ENCODE measurements around the gene GALNTL6. TPM values are rescaled to one million over a fixed set of nuclear protein-coding genes. Genes with fewer than 3 reads are reported as not detected.
"Not testable (repeated sequence)": the region's sequence is repeated elsewhere in the genome, so short reads cannot be mapped to it uniquely, and the experiment has no call there.

Gene GALNTL6
- polyA plus RNA-seq, 1 experiment: not detected

DNA sequence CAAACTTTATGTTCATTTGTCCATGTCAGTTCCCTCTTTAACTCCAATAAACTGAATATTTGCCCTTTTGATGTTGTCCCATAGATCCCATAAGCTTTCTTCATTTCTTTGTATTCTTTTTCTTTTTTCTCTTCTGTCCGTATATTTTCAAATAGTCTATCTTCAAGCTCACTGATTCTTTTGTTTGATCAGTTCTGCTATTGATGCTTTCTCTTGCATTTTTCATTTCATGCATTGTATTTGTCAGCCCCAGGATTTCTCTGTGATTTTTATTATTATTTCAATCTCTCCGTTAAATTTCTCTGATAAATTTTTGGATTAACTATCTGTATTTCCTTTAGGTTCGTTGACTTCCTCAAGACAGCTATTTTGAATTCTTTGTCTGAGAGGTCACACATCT, 1082.5 kb downstream of the GALNTL6 start:
- Histone ChIP-seq H3K9me3 (ENCODE audit: control insufficient read depth, insufficient read depth, low read length) (peaks cover 4% of the 10 kb centered on the region; the same call in 1 of the 2 replicates), H3K27ac (ENCODE audit: low read depth, low read length) (no peak overlapping the region), H3K4me3 (ENCODE audit: low read depth, low read length) (no peak overlapping the region), H3K27me3 (ENCODE audit: control insufficient read depth, insufficient read depth, low read length) (no peaks in the 10 kb centered on the region)
- ChIA-PET CTCF (no interaction called here), POLR2A (no interaction called here)
- no peak for DNase-seq (ENCODE audit: low read depth, low spot score)
- TF ChIP-seq, protein P1, sequence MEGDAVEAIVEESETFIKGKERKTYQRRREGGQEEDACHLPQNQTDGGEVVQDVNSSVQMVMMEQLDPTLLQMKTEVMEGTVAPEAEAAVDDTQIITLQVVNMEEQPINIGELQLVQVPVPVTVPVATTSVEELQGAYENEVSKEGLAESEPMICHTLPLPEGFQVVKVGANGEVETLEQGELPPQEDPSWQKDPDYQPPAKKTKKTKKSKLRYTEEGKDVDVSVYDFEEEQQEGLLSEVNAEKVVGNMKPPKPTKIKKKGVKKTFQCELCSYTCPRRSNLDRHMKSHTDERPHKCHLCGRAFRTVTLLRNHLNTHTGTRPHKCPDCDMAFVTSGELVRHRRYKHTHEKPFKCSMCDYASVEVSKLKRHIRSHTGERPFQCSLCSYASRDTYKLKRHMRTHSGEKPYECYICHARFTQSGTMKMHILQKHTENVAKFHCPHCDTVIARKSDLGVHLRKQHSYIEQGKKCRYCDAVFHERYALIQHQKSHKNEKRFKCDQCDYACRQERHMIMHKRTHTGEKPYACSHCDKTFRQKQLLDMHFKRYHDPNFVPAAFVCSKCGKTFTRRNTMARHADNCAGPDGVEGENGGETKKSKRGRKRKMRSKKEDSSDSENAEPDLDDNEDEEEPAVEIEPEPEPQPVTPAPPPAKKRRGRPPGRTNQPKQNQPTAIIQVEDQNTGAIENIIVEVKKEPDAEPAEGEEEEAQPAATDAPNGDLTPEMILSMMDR (IDR thresholded peaks at IDR 0.05; ENCODE audit: low read depth, low read length): no peak

DNA sequence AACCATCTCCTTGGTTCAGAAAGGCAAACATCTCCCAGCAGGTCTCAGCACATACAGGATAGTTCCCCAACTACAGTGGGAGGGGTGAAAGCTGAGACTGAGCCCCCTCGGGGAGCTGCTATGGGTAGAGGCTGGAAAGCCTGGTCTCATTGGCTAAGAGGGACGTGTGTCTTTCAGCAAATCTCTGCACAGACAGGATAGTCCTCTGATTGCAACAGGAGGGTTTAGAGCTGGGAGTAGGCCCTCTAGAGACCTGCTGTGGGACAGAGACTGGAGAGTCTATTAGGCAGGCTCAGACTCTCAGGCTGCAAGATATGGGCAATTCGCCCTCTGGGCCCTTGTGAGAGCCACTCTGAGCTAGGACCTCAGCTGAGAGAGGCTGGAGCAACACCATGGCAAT, 1083.8 kb downstream of the GALNTL6 start:
- H3K9me3 ChIP-seq (ENCODE audit: control insufficient read depth, insufficient read depth, low read length): peaks cover 4% of the 10 kb centered on the region; the same call in 1 of the 2 replicates
- H3K27ac ChIP-seq (ENCODE audit: low read depth, low read length): no peak overlapping the region
- DNase-seq (ENCODE audit: low read depth, low spot score): no peak
- CTCF ChIA-PET: interaction anchor here (0.7 kb wide), 1 partner anchor 117 kb away, joined by 3 read pairs; no protein-coding TSS in a partner anchor
- POLR2A ChIA-PET: no interaction called here
- no peaks in the 10 kb centered on the region for H3K27me3 ChIP-seq (ENCODE audit: control insufficient read depth, insufficient read depth, low read length)
- TF ChIP-seq, protein P1 (IDR thresholded peaks at IDR 0.05; ENCODE audit: low read depth, low read length): no peak
- H3K4me3 ChIP-seq (ENCODE audit: low read depth, low read length): no peak overlapping the region

DNA sequence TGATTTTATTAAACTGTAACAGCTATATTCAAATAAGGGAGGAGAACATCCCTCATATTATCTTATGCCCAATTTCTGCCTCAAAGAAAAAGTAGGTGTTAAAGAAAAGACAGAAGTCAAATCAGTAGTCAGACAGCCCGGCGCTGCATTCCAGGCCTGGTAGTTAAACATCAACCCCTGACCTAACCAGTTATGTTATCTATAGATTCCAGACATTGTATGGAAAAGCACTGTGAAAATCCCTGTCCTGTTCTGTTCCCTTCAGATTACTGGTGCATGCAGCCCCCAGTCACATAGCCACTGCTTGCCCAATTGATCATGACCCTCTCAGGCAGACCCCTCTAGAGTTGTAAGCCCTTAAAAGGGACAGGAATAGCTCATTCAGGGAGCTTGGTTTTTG, 1085.5 kb downstream of the GALNTL6 start:
- ChIA-PET CTCF (no interaction called here), POLR2A (no interaction called here)
- peaks cover 4% of the 10 kb centered on the region; the same call in 1 of the 2 replicates for H3K9me3 ChIP-seq (ENCODE audit: control insufficient read depth, insufficient read depth, low read length)
- TF ChIP-seq, protein P1 (IDR thresholded peaks at IDR 0.05; ENCODE audit: low read depth, low read length): no peak
- H3K27ac ChIP-seq (ENCODE audit: low read depth, low read length): no peak overlapping the region
- H3K27me3 ChIP-seq (ENCODE audit: control insufficient read depth, insufficient read depth, low read length): no peaks in the 10 kb centered on the region
- no peak overlapping the region for H3K4me3 ChIP-seq (ENCODE audit: low read depth, low read length)
- DNase-seq (ENCODE audit: low read depth, low spot score): no peak

DNA sequence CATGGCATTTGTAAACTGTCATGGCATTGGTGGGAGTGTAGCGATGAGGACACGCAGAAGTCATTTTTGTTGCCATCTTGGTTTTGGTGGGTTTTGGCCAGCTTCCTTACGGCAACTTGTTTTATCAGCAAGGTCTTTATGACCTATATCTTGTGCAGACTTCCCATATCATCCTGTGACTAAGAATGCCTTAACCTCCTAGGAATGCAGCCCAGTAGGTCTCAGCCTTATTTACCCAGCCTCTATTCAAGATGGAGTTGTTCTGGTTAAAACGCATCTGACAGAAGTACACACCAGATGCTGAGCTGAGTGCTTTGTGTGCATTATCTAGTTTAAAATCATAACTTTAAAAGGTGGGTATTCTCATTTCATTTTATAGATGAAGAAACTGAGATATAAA, 1086.7 kb downstream of the GALNTL6 start:
- Histone ChIP-seq H3K9me3 (ENCODE audit: control insufficient read depth, insufficient read depth, low read length) (peaks cover 4% of the 10 kb centered on the region; the same call in 1 of the 2 replicates), H3K27me3 (ENCODE audit: control insufficient read depth, insufficient read depth, low read length) (no peaks in the 10 kb centered on the region), H3K4me3 (ENCODE audit: low read depth, low read length) (no peak overlapping the region), H3K27ac (ENCODE audit: low read depth, low read length) (no peak overlapping the region)
- TF ChIP-seq, protein P1 (IDR thresholded peaks at IDR 0.05; ENCODE audit: low read depth, low read length): no peak
- CTCF ChIA-PET: no interaction called here
- DNase-seq (ENCODE audit: low read depth, low spot score): no peak
- POLR2A ChIA-PET: no interaction called here

DNA sequence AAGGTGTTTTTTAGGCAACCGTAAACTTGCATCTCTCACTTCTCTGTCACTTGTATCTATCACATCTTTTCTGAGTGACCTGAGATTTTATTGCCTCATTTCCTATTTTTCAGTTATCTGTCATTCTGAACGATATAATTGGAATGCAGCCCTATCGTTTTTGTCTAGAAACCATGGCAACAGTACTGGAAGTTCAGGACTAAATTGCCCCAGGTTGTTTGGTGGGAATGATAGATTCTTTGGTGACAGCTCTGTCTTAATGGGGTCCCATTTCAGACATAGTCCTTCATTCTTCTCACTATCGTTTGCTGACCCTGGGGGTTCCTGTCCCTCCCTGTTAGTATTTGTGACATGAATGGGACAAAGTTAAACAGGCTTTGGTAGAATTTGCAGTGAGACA, 1087.7 kb downstream of the GALNTL6 start:
- Histone ChIP-seq H3K27ac (ENCODE audit: low read depth, low read length) (no peak overlapping the region), H3K27me3 (ENCODE audit: control insufficient read depth, insufficient read depth, low read length) (no peaks in the 10 kb centered on the region), H3K4me3 (ENCODE audit: low read depth, low read length) (no peak overlapping the region), H3K9me3 (ENCODE audit: control insufficient read depth, insufficient read depth, low read length) (peaks cover 4% of the 10 kb centered on the region; the same call in 1 of the 2 replicates)
- ChIA-PET POLR2A (no interaction called here), CTCF (no interaction called here)
- TF ChIP-seq, protein P1 (IDR thresholded peaks at IDR 0.05; ENCODE audit: low read depth, low read length): no peak
- no peak for DNase-seq (ENCODE audit: low read depth, low spot score)

DNA sequence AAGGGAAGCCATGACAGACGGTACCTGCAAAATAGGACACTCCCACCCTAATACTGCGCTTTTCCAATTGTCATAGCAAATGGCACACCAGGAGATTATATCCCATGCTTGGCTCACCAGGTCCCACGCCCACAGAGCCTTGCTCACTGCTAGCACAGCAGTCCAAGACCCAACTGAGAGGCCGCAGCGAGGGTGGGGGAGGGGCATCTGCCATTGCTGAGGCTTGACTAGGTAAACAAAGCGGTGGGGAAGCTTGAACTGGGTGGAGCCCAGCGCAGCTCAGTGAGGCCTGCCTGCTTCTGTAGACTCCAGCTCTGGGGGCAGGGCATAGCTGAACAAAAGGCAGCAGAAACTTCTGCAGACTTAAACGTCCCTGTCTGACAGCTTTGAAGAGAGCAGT, 1099.3 kb downstream of the GALNTL6 start:
- POLR2A ChIA-PET; H3K4me3 ChIP-seq (ENCODE audit: low read depth, low read length); H3K9me3 ChIP-seq (ENCODE audit: control insufficient read depth, insufficient read depth, low read length); DNase-seq (ENCODE audit: low read depth, low spot score); H3K27me3 ChIP-seq (ENCODE audit: control insufficient read depth, insufficient read depth, low read length); CTCF ChIA-PET; H3K27ac ChIP-seq (ENCODE audit: low read depth, low read length): not testable (repeated sequence)

DNA sequence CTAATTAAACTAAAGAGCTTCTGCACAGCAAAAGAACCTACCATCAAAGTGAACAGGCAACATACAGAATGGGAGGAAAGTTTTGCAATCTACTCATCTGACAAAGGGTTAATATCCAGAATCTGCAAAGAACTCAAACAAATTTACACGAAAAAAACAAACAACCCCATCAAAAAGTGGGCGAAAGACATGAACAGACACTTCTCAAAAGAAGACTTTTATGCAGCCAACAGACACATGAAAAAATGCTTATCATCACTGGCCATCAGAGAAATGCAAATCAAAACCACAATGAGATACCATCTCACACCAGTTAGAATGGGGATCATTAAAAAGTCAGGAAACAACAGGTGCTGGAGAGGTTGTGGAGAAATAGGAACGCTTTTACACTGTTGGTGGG, 1104.2 kb downstream of the GALNTL6 start:
- CTCF ChIA-PET: not testable (repeated sequence)

More for the DNA sequence above, 1104.2 kb downstream of the GALNTL6 start:
- H3K9me3 ChIP-seq (ENCODE audit: control insufficient read depth, insufficient read depth, low read length); POLR2A ChIA-PET; H3K4me3 ChIP-seq (ENCODE audit: low read depth, low read length); DNase-seq (ENCODE audit: low read depth, low spot score); H3K27ac ChIP-seq (ENCODE audit: low read depth, low read length); H3K27me3 ChIP-seq (ENCODE audit: control insufficient read depth, insufficient read depth, low read length): not testable (repeated sequence)
